Endodermal cell (in vitro differentiated cells): Measurements from ENCODE around the gene IL22RA2. TPM values are rescaled to one million over a fixed set of nuclear protein-coding genes. Genes with fewer than 3 reads are reported as not detected.
"Not testable (repeated sequence)": the region's sequence is repeated elsewhere in the genome, so short reads cannot be mapped to it uniquely, and the experiment has no call there.

Experiments
- DNase-seq: peaks from one replicate; pipeline ENCODE4 v3.0.0-alpha.2; 2017
- H3K27ac ChIP-seq: 2 replicates; pipeline ENCODE4 v1.5.1; 2013; ENCODE audit warnings: mild to moderate bottlenecking, low read depth, low read length, moderate library complexity
- H3K27me3 ChIP-seq: 2 replicates; pipeline ENCODE4 v1.6.1; 2013; ENCODE audit warnings: mild to moderate bottlenecking, low read length, moderate library complexity; ENCODE audit not compliant: insufficient read depth, control insufficient read depth, poor library complexity, severe bottlenecking
- H3K36me3 ChIP-seq: 2 replicates; pipeline ENCODE4 v1.7.0; 2013; ENCODE audit warnings: mild to moderate bottlenecking, low read length, moderate library complexity; ENCODE audit not compliant: control insufficient read depth, insufficient read depth
- H3K4me1 ChIP-seq: one replicate; pipeline ENCODE4 v1.7.0; 2013; ENCODE audit warnings: low read length; ENCODE audit not compliant: control insufficient read depth, insufficient read depth
- H3K4me3 ChIP-seq: 2 replicates; pipeline ENCODE4 v1.5.1; 2013; ENCODE audit warnings: mild to moderate bottlenecking, low read length, moderate library complexity
- H3K9ac ChIP-seq: 2 replicates; pipeline ENCODE4 v1.6.1; 2013; ENCODE audit warnings: mild to moderate bottlenecking, low read length, moderate library complexity; ENCODE audit not compliant: poor library complexity, severe bottlenecking; ENCODE audit errors: extremely low read depth
- H3K9me3 ChIP-seq: 2 replicates; pipeline ENCODE4 v1.6.1; 2013; ENCODE audit warnings: mild to moderate bottlenecking, low read length, moderate library complexity; ENCODE audit not compliant: control insufficient read depth
- H3K27ac Mint-ChIP-seq: 2 replicates; pipeline ENCODE4 v1.8.0; 2020; ENCODE audit warnings: mixed read lengths
- H3K27me3 Mint-ChIP-seq: 2 replicates; pipeline ENCODE4 v1.8.0; 2021; ENCODE audit warnings: mild to moderate bottlenecking, mixed read lengths; ENCODE audit not compliant: insufficient read depth
- H3K36me3 Mint-ChIP-seq: 2 replicates; pipeline ENCODE4 v1.8.0; 2020; ENCODE audit warnings: low read depth, mixed read lengths
- H3K4me1 Mint-ChIP-seq: 2 replicates; pipeline ENCODE4 v1.8.0; 2020; ENCODE audit warnings: mixed read lengths
- H3K4me3 Mint-ChIP-seq: 2 replicates; pipeline ENCODE4 v1.8.0; 2020; ENCODE audit warnings: mild to moderate bottlenecking, moderate library complexity, mixed read lengths
- H3K9me3 Mint-ChIP-seq: 2 replicates; pipeline ENCODE4 v1.8.0; 2020; ENCODE audit warnings: mild to moderate bottlenecking, mixed read lengths
- CTCF ChIP-seq: fragments of 200-600 bp; sonication (generic); conservative IDR thresholded peaks from 2 replicates; pipeline ENCODE4 v1.5.0; 2021; ENCODE audit warnings: antibody characterized with exemption, mild to moderate bottlenecking
- WGBS, 2 experiments: methylation state at CpG; one replicate each; pipeline versions ENCODE4 v1.1.5 to v1.1.7; 2013; ENCODE audit warnings: missing lambda C conversion rate in 2 of 2, mixed read lengths in 1 of 2; ENCODE audit not compliant: insufficient coverage in 1 of 2, insufficient read length in 1 of 2; 5-methylcytosine and 5-hydroxymethylcytosine counted together
- total RNA-seq, 2 donors: library from RNA; stranded (reverse); fragmentation: NEBNext Ultra II Directional in 1 of 2; extraction: Animal tissue kit (Norgen Biotek cat#: 25700) in 1 of 2; gene quantifications; 2 replicates in 1 of 2; 3 replicates in 1 of 2; pipeline ENCODE4 v1.2.1, GENCODE V29; 2021

IL22RA2 gene
- total RNA-seq, 2 donors from 2014 or later: not detected

GRCh38 chr6:137210903-137211302 lies 37.5 kb upstream of the IL22RA2 start:
- Histone ChIP-seq H3K9me3 (peaks cover 67% of the 10 kb centered on the region), H3K27me3 (no peaks in the 10 kb centered on the region), H3K36me3 (peaks cover 59% of the 10 kb centered on the region), H3K4me1 (no peaks in the 10 kb centered on the region), H3K9ac (no peak overlapping the region), H3K4me3 (peak overlapping the region; percentile 13), H3K27ac (no peak overlapping the region)
- TF ChIP-seq CTCF: no peak
- Mint-ChIP-seq H3K4me3 (no peak overlapping the region), H3K27ac (no peak overlapping the region), H3K9me3 (peaks cover 61% of the 10 kb centered on the region), H3K4me1 (peaks cover 11% of the 10 kb centered on the region), H3K36me3 (peaks cover 79% of the 10 kb centered on the region), H3K27me3 (no peaks in the 10 kb centered on the region)
- no peak for DNase-seq

GRCh38 chr6:137208279-137208678 lies 34.8 kb upstream of the IL22RA2 start:
- peaks cover 76% of the 10 kb centered on the region for H3K36me3 ChIP-seq
- H3K9me3 ChIP-seq: peaks cover 69% of the 10 kb centered on the region
- H3K9ac ChIP-seq: no peak overlapping the region
- Mint-ChIP-seq H3K9me3 (peaks cover 59% of the 10 kb centered on the region), H3K36me3 (peaks cover 87% of the 10 kb centered on the region), H3K27me3 (no peaks in the 10 kb centered on the region), H3K4me1 (peaks cover 2% of the 10 kb centered on the region), H3K4me3 (no peak overlapping the region), H3K27ac (no peak overlapping the region)
- WGBS, 2 experiments: 93 to 100% methylated on average over 2 to 7 of the region's 7 CpGs
- no peaks in the 10 kb centered on the region for H3K27me3 ChIP-seq
- no peaks in the 10 kb centered on the region for H3K4me1 ChIP-seq
- no peak overlapping the region for H3K27ac ChIP-seq
- TF ChIP-seq CTCF: no peak
- no peak for DNase-seq
- H3K4me3 ChIP-seq: no peak overlapping the region

GRCh38 chr6:137207457-137207856 lies 34.0 kb upstream of the IL22RA2 start:
- Histone ChIP-seq H3K36me3 (peaks cover 78% of the 10 kb centered on the region), H3K9me3 (peaks cover 64% of the 10 kb centered on the region)
- not testable (repeated sequence) for DNase-seq, H3K27ac Mint-ChIP-seq, H3K4me3 Mint-ChIP-seq, H3K4me3 ChIP-seq, H3K4me1 Mint-ChIP-seq, H3K27me3 ChIP-seq, H3K27ac ChIP-seq, H3K9ac ChIP-seq, H3K4me1 ChIP-seq, H3K27me3 Mint-ChIP-seq
- peaks cover 56% of the 10 kb centered on the region for H3K9me3 Mint-ChIP-seq
- peaks cover 88% of the 10 kb centered on the region for H3K36me3 Mint-ChIP-seq
- WGBS, 2 experiments: 92% methylated on average over 3 of the region's 3 CpGs; no CpG with 5 or more reads in 1 of the 2 experiments

- peaks cover 84% of the 10 kb centered on the region for H3K36me3 Mint-ChIP-seq
- no peak for DNase-seq
- WGBS, 2 experiments: 80 to 97% methylated on average over 1 of the region's 1 CpG
- no peak overlapping the region for H3K27ac ChIP-seq
- no peaks in the 10 kb centered on the region for H3K4me1 ChIP-seq
- peaks cover 47% of the 10 kb centered on the region for H3K9me3 Mint-ChIP-seq
- TF ChIP-seq CTCF: no peak
- no peaks in the 10 kb centered on the region for H3K27me3 Mint-ChIP-seq
- H3K9ac ChIP-seq: no peak overlapping the region
- H3K4me3 Mint-ChIP-seq: no peak overlapping the region
- peaks cover 81% of the 10 kb centered on the region for H3K36me3 ChIP-seq
- peaks cover 55% of the 10 kb centered on the region for H3K9me3 ChIP-seq
- no peak overlapping the region for H3K4me3 ChIP-seq
- no peaks in the 10 kb centered on the region for H3K27me3 ChIP-seq
- no peaks in the 10 kb centered on the region for H3K4me1 Mint-ChIP-seq
- no peak overlapping the region for H3K27ac Mint-ChIP-seq
Observed at GRCh38 chr6:137206577-137206976, 33.1 kb upstream of the IL22RA2 start.
